ENCODE data around the gene MBD3. TPM values are rescaled to one million over a fixed set of nuclear protein-coding genes. Genes with fewer than 3 reads are reported as not detected.

The MBD3 gene
- total RNA-seq, 1 experiment from 2014 or later: 128 TPM

GRCh38 chr19:1599460-1599846 lies 6.8 kb upstream of the MBD3 start:
- Histone ChIP-seq H3K9ac (ENCODE audit: extremely low read depth, insufficient read length, low read length) (no peak overlapping the region), H2AFZ (ENCODE audit: low read length) (no peak overlapping the region), H2BK15ac (ENCODE audit: low read depth, low read length) (no peak overlapping the region), H3K9me3 (ENCODE audit: control insufficient read depth, low read depth, low read length) (no peaks in the 10 kb centered on the region), H4K20me1 (ENCODE audit: control insufficient read depth, insufficient read depth, insufficient read length) (no peaks in the 10 kb centered on the region), H3K4me1 (ENCODE audit: insufficient read depth, low read length) (no peaks in the 10 kb centered on the region), H3K14ac (ENCODE audit: insufficient read depth, low read length) (no peak overlapping the region), H3K56ac (ENCODE audit: insufficient read length, low read depth, low read length) (no peak overlapping the region), H3K23me2 (ENCODE audit: insufficient read length, low read depth, low read length, poor library complexity, severe bottlenecking) (no peaks in the 10 kb centered on the region), H3K23ac (ENCODE audit: insufficient read length, low read depth, low read length) (no peak overlapping the region), H3K79me2 (ENCODE audit: insufficient read depth, low read length) (peaks cover 17% of the 10 kb centered on the region; the same call in 1 of the 2 replicates), H4K8ac (replicated peaks; ENCODE audit: insufficient read length, low read depth, low read length) (no peak overlapping the region), H3K79me1 (ENCODE audit: insufficient read depth, low read depth, low read length, poor library complexity, severe bottlenecking) (no peaks in the 10 kb centered on the region), H3T11ph (ENCODE audit: low read length) (no peak overlapping the region), H3K18ac (ENCODE audit: insufficient read length, low read depth, low read length) (no peak overlapping the region), H3K4me2 (ENCODE audit: insufficient read depth, insufficient read length, low read length) (no peak overlapping the region), H2BK20ac (ENCODE audit: low read depth, low read length, poor library complexity, severe bottlenecking) (no peak overlapping the region), H4K91ac (ENCODE audit: insufficient read length, low read depth, low read length) (no peak overlapping the region), H3K4ac (ENCODE audit: low read depth, low read length) (no peak overlapping the region), H2BK5ac (ENCODE audit: insufficient read length, low read length) (no peak overlapping the region), H2BK12ac (ENCODE audit: insufficient read length, low read depth, low read length) (no peak overlapping the region), H3K27ac (ENCODE audit: insufficient read length, low read depth, low read length) (no peak overlapping the region), H2BK120ac (ENCODE audit: low read depth, low read length, poor library complexity, severe bottlenecking) (no peak overlapping the region), H2AK5ac (ENCODE audit: insufficient read length, low read length) (no peak overlapping the region), H3K27me3 (ENCODE audit: insufficient read depth, low read length) (no peaks in the 10 kb centered on the region), H4K5ac (ENCODE audit: insufficient read length, low read depth, low read length) (no peak overlapping the region)
- Mint-ChIP-seq H3K9me3 (no peaks in the 10 kb centered on the region), H3K4me1 (peaks cover 4 to 8% of the 10 kb centered on the region in 2 experiments; a peak in 3 of 4 replicates), H3K4me3 (no peak overlapping the region), H3K36me3 (ENCODE audit: insufficient read depth in 1 of 3, low read depth in 3 of 3) (peaks cover 17 to 44% (median 42%) of the 10 kb centered on the region in 3 experiments), H3K27me3 (ENCODE audit: low read depth) (no peaks in the 10 kb centered on the region), H3K27ac (no peak overlapping the region)
- no peak for DNase-seq
- TF ChIP-seq CTCF (conservative IDR thresholded peaks at IDR 0.05): no peak
- WGBS (ENCODE audit: extremely low coverage, insufficient read length, low lambda C conversion rate): no CpG with 5 or more reads among the region's 15 CpGs

All from H9 (cell line).